Measurements from ENCODE around the gene BRD4.

Gene BRD4

DNA sequence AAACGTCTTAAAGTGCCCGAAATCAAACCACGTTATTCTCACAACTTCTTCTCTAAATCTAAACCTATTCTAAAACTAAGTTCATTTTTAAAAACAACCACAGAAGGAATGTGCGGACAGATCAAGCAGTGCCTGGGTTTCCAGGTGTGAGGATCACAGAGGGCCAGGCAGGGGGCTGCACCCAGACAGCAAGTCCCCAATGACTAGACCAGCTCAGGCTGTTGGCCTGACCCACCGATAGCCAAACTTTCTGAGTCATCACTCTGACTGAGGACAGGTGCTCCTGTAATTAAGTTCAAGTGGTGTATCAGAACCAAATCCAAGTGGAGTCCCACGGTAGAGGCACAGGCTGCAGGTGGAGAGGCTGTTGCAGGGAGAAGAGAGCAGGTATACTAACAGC, 62.5 kb downstream of the BRD4 start:
- no peaks in the 10 kb centered on the region for H3K9me3 ChIP-seq
- TF ChIP-seq, protein P1, sequence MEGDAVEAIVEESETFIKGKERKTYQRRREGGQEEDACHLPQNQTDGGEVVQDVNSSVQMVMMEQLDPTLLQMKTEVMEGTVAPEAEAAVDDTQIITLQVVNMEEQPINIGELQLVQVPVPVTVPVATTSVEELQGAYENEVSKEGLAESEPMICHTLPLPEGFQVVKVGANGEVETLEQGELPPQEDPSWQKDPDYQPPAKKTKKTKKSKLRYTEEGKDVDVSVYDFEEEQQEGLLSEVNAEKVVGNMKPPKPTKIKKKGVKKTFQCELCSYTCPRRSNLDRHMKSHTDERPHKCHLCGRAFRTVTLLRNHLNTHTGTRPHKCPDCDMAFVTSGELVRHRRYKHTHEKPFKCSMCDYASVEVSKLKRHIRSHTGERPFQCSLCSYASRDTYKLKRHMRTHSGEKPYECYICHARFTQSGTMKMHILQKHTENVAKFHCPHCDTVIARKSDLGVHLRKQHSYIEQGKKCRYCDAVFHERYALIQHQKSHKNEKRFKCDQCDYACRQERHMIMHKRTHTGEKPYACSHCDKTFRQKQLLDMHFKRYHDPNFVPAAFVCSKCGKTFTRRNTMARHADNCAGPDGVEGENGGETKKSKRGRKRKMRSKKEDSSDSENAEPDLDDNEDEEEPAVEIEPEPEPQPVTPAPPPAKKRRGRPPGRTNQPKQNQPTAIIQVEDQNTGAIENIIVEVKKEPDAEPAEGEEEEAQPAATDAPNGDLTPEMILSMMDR (IDR thresholded peaks at IDR 0.05) = no peak
- peak overlapping the region; percentile 13 for H3K27ac ChIP-seq
- no peaks in the 10 kb centered on the region for H3K4me1 ChIP-seq (ENCODE audit: control insufficient read depth in 1 of 2, insufficient read depth in 1 of 2, low read depth in 1 of 2, low read length in 1 of 2)
- H3K27me3 ChIP-seq = no peaks in the 10 kb centered on the region
- peaks cover 86% of the 10 kb centered on the region for H3K36me3 ChIP-seq
- no peak overlapping the region for H3K4me3 ChIP-seq (ENCODE audit: low read depth in 1 of 2, low read length in 1 of 2)

DNA sequence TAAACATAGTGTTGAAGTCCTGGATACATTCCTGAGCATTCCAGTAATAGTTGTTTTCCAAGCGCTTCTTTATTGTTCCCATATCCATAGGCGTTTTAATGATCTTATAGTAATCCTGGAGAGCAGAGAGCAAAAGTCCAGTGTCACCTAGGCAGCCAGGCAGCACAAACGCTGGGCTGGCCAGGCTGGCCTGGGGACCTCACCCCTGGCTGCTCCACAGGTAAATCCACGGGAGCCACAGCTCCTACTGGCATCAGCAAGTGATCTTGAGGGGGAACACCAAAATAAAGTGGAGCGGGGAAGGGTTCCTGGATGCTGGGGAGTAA, 63.4 kb downstream of the BRD4 start:
- peaks cover 95% of the 10 kb centered on the region for H3K36me3 ChIP-seq

DNA sequence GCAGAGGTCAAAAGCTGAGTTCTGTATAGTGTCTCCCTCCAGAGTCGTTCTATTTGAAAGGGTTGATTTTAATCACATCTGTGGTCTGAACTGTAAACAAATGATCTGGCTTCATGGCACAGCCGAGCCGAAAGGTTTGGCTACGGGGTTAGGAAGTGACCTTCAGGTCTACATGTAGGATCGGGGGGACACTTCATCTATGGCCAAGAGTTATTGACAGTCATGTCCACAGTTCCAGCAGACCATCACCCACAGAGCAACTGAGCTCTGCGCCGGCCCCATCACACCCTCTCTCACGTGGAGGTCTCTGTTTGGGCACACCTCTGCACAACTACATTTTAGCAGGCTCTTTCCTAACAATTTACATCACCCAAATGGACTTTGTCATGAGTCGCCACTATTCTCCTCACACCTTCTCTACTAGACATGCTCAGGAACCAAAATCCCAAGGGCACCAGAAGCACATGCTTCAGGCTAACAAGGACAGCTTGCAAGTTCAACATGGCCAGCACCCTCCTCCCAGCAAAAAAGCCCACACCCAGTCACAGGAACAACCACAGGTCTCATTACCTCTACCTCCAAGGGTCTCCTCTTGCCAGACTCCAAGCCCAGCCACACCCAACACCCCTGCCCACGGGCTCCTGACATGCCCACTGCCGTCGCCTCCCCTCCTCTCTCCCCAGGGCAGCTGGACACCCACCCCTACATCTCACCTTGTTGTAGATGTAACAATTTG, 64.0 kb downstream of the BRD4 start:
- H3K4me1 ChIP-seq (ENCODE audit: control insufficient read depth in 1 of 2, insufficient read depth in 1 of 2, low read depth in 1 of 2, low read length in 1 of 2) = no peaks in the 10 kb centered on the region
- no peaks in the 10 kb centered on the region for H3K27me3 ChIP-seq
- peaks cover 100% of the 10 kb centered on the region for H3K36me3 ChIP-seq
- no peak overlapping the region for H3K27ac ChIP-seq
- TF ChIP-seq, protein P1 (IDR thresholded peaks at IDR 0.05) = no peak
- no peak overlapping the region for H3K4me3 ChIP-seq (ENCODE audit: low read depth in 1 of 2, low read length in 1 of 2)
- H3K9me3 ChIP-seq = no peaks in the 10 kb centered on the region

More for the DNA sequence above, 63.4 kb downstream of the BRD4 start:
- TF ChIP-seq, protein P1 (IDR thresholded peaks at IDR 0.05) = no peak
- H3K9me3 ChIP-seq = no peaks in the 10 kb centered on the region
- no peaks in the 10 kb centered on the region for H3K4me1 ChIP-seq (ENCODE audit: control insufficient read depth in 1 of 2, insufficient read depth in 1 of 2, low read depth in 1 of 2, low read length in 1 of 2)
- no peaks in the 10 kb centered on the region for H3K27me3 ChIP-seq
- no peak overlapping the region for H3K27ac ChIP-seq
- no peak overlapping the region for H3K4me3 ChIP-seq (ENCODE audit: low read depth in 1 of 2, low read length in 1 of 2)

DNA sequence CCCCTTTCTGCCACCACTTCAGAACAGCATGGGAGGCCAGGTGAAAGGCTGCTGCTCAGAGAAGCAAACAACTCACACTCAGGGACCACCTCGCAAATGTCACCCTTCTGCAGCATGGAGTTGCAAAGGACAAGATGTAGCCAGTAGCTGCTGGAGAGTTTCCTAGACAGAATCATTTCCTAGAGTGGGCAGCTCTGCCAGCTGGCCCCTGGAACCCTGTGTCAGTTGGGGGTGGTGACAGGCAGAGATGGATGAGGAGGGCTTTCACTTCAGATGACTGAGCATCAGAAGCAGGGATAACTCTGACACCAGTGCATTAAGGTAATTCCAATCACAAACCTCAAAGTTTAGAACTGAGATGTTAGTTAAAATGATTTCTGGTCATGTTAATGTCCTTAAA, 65.7 kb downstream of the BRD4 start:
- Histone ChIP-seq H3K27me3 (no peaks in the 10 kb centered on the region), H3K36me3 (peaks cover 100% of the 10 kb centered on the region), H3K4me1 (ENCODE audit: control insufficient read depth in 1 of 2, insufficient read depth in 1 of 2, low read depth in 1 of 2, low read length in 1 of 2) (no peaks in the 10 kb centered on the region), H3K9me3 (no peaks in the 10 kb centered on the region), H3K4me3 (ENCODE audit: low read depth in 1 of 2, low read length in 1 of 2) (no peak overlapping the region), H3K27ac (peak overlapping the region; percentile 13)
- TF ChIP-seq, protein P1 (IDR thresholded peaks at IDR 0.05) = no peak

DNA sequence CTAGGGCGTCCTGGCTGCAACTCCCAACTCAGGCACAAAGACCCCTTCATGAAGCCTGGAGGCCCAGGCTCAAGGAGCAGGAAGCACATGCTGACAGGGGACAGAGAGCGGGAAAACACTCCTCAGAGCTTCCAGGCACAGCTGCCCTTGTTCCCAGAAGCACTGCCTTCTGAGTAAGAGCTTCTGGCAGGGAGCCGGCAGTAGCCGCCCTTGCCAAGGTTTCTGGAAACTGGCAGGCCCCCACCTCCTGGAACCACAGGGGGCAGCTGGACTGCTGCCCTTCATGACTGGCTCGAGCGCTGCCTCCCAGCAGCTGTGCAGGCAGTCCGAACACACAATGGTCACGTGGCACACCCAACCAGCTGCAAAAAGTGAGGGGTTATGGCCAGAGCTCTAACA, 66.5 kb downstream of the BRD4 start:
- Histone ChIP-seq H3K9me3 (no peaks in the 10 kb centered on the region), H3K27ac (no peak overlapping the region), H3K27me3 (no peaks in the 10 kb centered on the region), H3K4me1 (ENCODE audit: control insufficient read depth in 1 of 2, insufficient read depth in 1 of 2, low read depth in 1 of 2, low read length in 1 of 2) (no peaks in the 10 kb centered on the region), H3K36me3 (peaks cover 100% of the 10 kb centered on the region), H3K4me3 (ENCODE audit: low read depth in 1 of 2, low read length in 1 of 2) (no peak overlapping the region)
- TF ChIP-seq, protein P1 (IDR thresholded peaks at IDR 0.05) = no peak

Data from neutrophil (primary cell).